HCT116 (cell line): ENCODE measurements around the gene XAF1. TPM values are rescaled to one million over a fixed set of nuclear protein-coding genes. Genes with fewer than 3 reads are reported as not detected.

ENCODE experiments used
- ATAC-seq: fragments of 200-7000 bp; cut with Tn5 transposase; 2 replicates; pipeline ENCODE4 v1.9.1; 2020; ENCODE audit warnings: mild to moderate bottlenecking, moderate library complexity
- BruUV-seq: library from RNA; stranded (reverse); fragments of 400-500 nt; replicated peaks from 2 replicates; lab custom pipeline; 2021; lab: Mats Ljungman, UMichigan
- CTCF ChIA-PET: fragments of 300-600 bp; sonication (Branson Sonifier 250); formaldehyde crosslinking; loops from one replicate; lab custom pipeline; 2021; ENCODE audit warnings: antibody characterized with exemption; lab: Charles Lee
- POLR2A ChIA-PET: fragments of 300-600, 350-600 bp; sonication (Branson Sonifier 250); formaldehyde crosslinking; loops from one replicate; lab custom pipeline; 2021; ENCODE audit warnings: antibody characterized with exemption; lab: Charles Lee
- RAD21 ChIA-PET, 2 experiments: fragments of 300-600 bp; sonication (Branson Sonifier 250); formaldehyde crosslinking; loops; one replicate each; lab custom pipeline; 2023; ENCODE audit warnings: low total read pairs in 2 of 2; ENCODE audit not compliant: uncharacterized antibody in 2 of 2, unreplicated experiment in 2 of 2, low non-redundant PET in 1 of 2; lab: Charles Lee
- DNase-seq: peaks from one replicate; pipeline ENCODE4 v3.0.0-alpha.2; 2010; ENCODE audit warnings: low read depth, low spot score
- H2AFZ ChIP-seq: fragments of 200-600 bp; shearing (Covaris generic), sonication (generic); 2 replicates; pipeline ENCODE4 v1.6.1; 2017; ENCODE audit warnings: low read depth, mixed run types, mixed read lengths, antibody characterized with exemption, low read length; ENCODE audit not compliant: poor library complexity, severe bottlenecking
- H3K27ac ChIP-seq: 2 replicates; pipeline ENCODE4 v1.5.1; 2012; ENCODE audit warnings: low read depth, low read length
- H3K27me3 ChIP-seq: fragments of 200-600 bp; sonication (generic); 2 replicates; pipeline ENCODE4 v1.6.1; 2016; ENCODE audit warnings: mixed run types, low read length, mixed read lengths; ENCODE audit not compliant: insufficient read depth
- H3K36me3 ChIP-seq, 2 experiments: fragments of 200-500 bp in 1 of 2; fragments of 200-600 bp in 1 of 2; sonication (Bioruptor generic) in 1 of 2; sonication (generic) in 1 of 2; 2 replicates each; pipeline versions ENCODE4 v1.5.1 to v1.6.1; 2014 to 2016; ENCODE audit warnings: low read length in 2 of 2, inconsistent platforms in 1 of 2, mixed read lengths in 1 of 2, mixed run types in 1 of 2; ENCODE audit not compliant: insufficient read depth in 2 of 2, control insufficient read depth in 1 of 2
- H3K4me1 ChIP-seq, 2 experiments: fragments of 200-600 bp in 1 of 2; sonication (generic) in 1 of 2; 2 replicates each; pipeline versions ENCODE4 v1.5.1 to v1.6.1; 2012 to 2017; ENCODE audit warnings: low read length in 2 of 2, inconsistent platforms in 1 of 2, mild to moderate bottlenecking in 1 of 2, mixed read lengths in 1 of 2, mixed run types in 1 of 2, moderate library complexity in 1 of 2; ENCODE audit not compliant: insufficient read depth in 2 of 2, control insufficient read depth in 1 of 2
- H3K4me2 ChIP-seq: fragments of 200-600 bp; sonication (generic); 2 replicates; pipeline ENCODE4 v1.6.1; 2017; ENCODE audit warnings: mixed run types, low read length, mixed read lengths
- H3K4me3 ChIP-seq, 2 experiments: fragments of 200-600 bp in 1 of 2; sonication (generic) in 1 of 2; replicated peaks in 1 of 2; 2 replicates each; pipeline ENCODE4 v1.5.1; 2011 to 2016; ENCODE audit warnings: low read length in 2 of 2, control low read depth in 1 of 2, low read depth in 1 of 2, mild to moderate bottlenecking in 1 of 2, mixed read lengths in 1 of 2, mixed run types in 1 of 2
- H3K79me2 ChIP-seq: fragments of 200-600 bp; sonication (generic); 2 replicates; pipeline ENCODE4 v1.6.1; 2017; ENCODE audit warnings: mild to moderate bottlenecking, mixed run types, low read length, moderate library complexity, mixed read lengths; ENCODE audit not compliant: insufficient read depth
- H3K9ac ChIP-seq: fragments of 200-600 bp; sonication (generic); 2 replicates; pipeline ENCODE4 v1.6.1; 2016; ENCODE audit warnings: low read length, mixed read lengths
- H3K9me2 ChIP-seq: fragments of 200-600 bp; sonication (generic), shearing (Covaris generic); 2 replicates; pipeline ENCODE4 v1.6.1; 2017; ENCODE audit warnings: mixed run types, mild to moderate bottlenecking, moderate library complexity; ENCODE audit not compliant: insufficient read depth
- H3K9me3 ChIP-seq, 2 experiments: fragments of 200-500 bp in 1 of 2; fragments of 200-600 bp in 1 of 2; sonication (Bioruptor generic) in 1 of 2; sonication (generic) in 1 of 2; 2 replicates each; pipeline ENCODE4 v1.6.1; 2014 to 2017; ENCODE audit warnings: low read length in 2 of 2, mixed read lengths in 2 of 2, inconsistent platforms in 1 of 2, low read depth in 1 of 2, mild to moderate bottlenecking in 1 of 2, mixed run types in 1 of 2, moderate library complexity in 1 of 2; ENCODE audit not compliant: control insufficient read depth in 1 of 2, insufficient read depth in 1 of 2
- H4K20me1 ChIP-seq: fragments of 200-600 bp; sonication (generic), shearing (Covaris generic); 2 replicates; pipeline ENCODE4 v1.6.1; 2017; ENCODE audit warnings: mixed run types, mild to moderate bottlenecking, moderate library complexity; ENCODE audit not compliant: insufficient read depth
- EGR1 ChIP-seq: IDR thresholded peaks from 2 replicates; pipeline ENCODE4 v1.6.1; 2012; ENCODE audit warnings: low read depth
- EZH2phosphoT487 ChIP-seq: fragments of 200-600 bp; IDR thresholded peaks from 2 replicates; pipeline ENCODE4 v1.6.1; 2018; ENCODE audit warnings: antibody characterized with exemption, borderline replicate concordance
- FOSL1 ChIP-seq: IDR thresholded peaks from 2 replicates; pipeline ENCODE4 v1.6.1; 2012; ENCODE audit warnings: low read depth
- JUND ChIP-seq: IDR thresholded peaks from 2 replicates; pipeline ENCODE4 v1.6.1; 2012
- POLR2A ChIP-seq: IDR thresholded peaks from 2 replicates; pipeline ENCODE4 v1.7.0; 2011; ENCODE audit warnings: borderline replicate concordance; ENCODE audit not compliant: insufficient read depth, insufficient read length; ENCODE audit errors: extremely low read depth
- RAD21 ChIP-seq: IDR thresholded peaks from 2 replicates; pipeline ENCODE4 v1.6.1; 2012; ENCODE audit warnings: low read depth, mild to moderate bottlenecking
- SIN3A ChIP-seq: IDR thresholded peaks from 2 replicates; pipeline ENCODE4 v1.6.1; 2012; ENCODE audit warnings: low read depth
- SRF ChIP-seq: IDR thresholded peaks from 2 replicates; pipeline ENCODE4 v1.6.1; 2012; ENCODE audit warnings: low read depth
- YY1 ChIP-seq: IDR thresholded peaks from 2 replicates; pipeline ENCODE4 v1.6.1; 2011; ENCODE audit warnings: low read length, low read depth, moderate library complexity, mild to moderate bottlenecking; ENCODE audit not compliant: insufficient replicate concordance; ENCODE audit errors: extremely low read depth
- ZNF274 ChIP-seq: fragments of 200-500 bp; sonication (Bioruptor generic); IDR thresholded peaks from 2 replicates; pipeline ENCODE4 v1.6.1; 2014; ENCODE audit warnings: mild to moderate bottlenecking, low read depth, low read length, inconsistent platforms
- intact Hi-C: fragments of 100-400 bp; cut with micrococcal nuclease; formaldehyde crosslinking; loops from 2 replicates; pipeline ENCODE4 v1.10.0; 2022
- total RNA-seq: library from RNA; stranded (reverse); gene quantifications from one replicate; pipeline ENCODE4 v1.2.1, GENCODE V29; 2021; ENCODE audit not compliant: unreplicated experiment
- TF ChIP-seq, protein P1 (sequence below): IDR thresholded peaks from 2 replicates; pipeline ENCODE4 v1.6.1; 2012
- TF ChIP-seq, protein P2 (sequence below): IDR thresholded peaks from 2 replicates; pipeline ENCODE4 v1.6.1; 2012
- TF ChIP-seq, protein P3 (sequence below): IDR thresholded peaks from 2 replicates; pipeline ENCODE4 v1.6.1; 2012; ENCODE audit warnings: low read depth
- TF ChIP-seq, protein P4 (sequence below), 3 experiments: fragments of 200-600 bp in 1 of 3; sonication (generic) in 1 of 3; IDR thresholded peaks in 2 of 3; conservative IDR thresholded peaks in 1 of 3; 2 replicates each; pipeline ENCODE4 v1.5.1; 2012 to 2017; ENCODE audit warnings: low read depth in 2 of 3, low read length in 2 of 3, antibody characterized with exemption in 1 of 3, borderline replicate concordance in 1 of 3, control low read depth in 1 of 3, mild to moderate bottlenecking in 1 of 3, mixed read lengths in 1 of 3, mixed run types in 1 of 3, moderate library complexity in 1 of 3; ENCODE audit not compliant: insufficient read depth in 1 of 3
- TF ChIP-seq, protein P5 (sequence below): IDR thresholded peaks from 2 replicates; pipeline ENCODE4 v1.6.1; 2011; ENCODE audit warnings: mild to moderate bottlenecking, low read length, moderate library complexity; ENCODE audit not compliant: insufficient replicate concordance; ENCODE audit errors: extremely low read depth

XAF1 gene
- total RNA-seq, 1 experiment from 2014 or later, result 0.25 TPM

DNA sequence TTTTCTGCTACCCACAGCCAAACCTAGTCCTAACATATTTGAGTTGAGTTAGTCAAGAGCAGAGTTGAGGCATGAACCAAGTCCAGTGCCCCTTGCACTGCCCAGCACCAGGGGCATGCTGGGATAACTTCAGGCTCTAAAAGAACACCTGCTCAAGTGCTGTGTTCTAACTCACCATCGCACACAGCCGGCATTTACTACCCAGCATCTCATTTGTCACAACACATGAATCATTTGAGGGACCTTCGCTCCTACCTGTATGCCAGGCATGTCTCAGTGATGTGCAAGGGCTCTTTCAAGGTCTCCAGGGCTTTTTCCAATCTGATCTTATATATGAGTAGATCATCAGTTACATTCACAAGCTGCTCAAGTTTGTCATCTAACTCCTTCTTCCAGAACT is 63.1 kb downstream of the XAF1 start:
- ChIA-PET RAD21 (no interaction called here), CTCF (no interaction called here), POLR2A (no interaction called here)
- DNase-seq, result no peak
- Histone ChIP-seq H3K4me2 (no peak overlapping the region), H3K9ac (no peak overlapping the region), H3K27me3 (peaks cover 7% of the 10 kb centered on the region; the same call in 1 of the 2 replicates), H3K9me3 (no peaks in the 10 kb centered on the region), H4K20me1 (no peaks in the 10 kb centered on the region), H3K27ac (no peak overlapping the region), H2AFZ (no peak overlapping the region), H3K9me2 (no peaks in the 10 kb centered on the region), H3K4me3 (no peak overlapping the region), H3K36me3 (no peaks in the 10 kb centered on the region), H3K4me1 (peaks cover 0 to 8% of the 10 kb centered on the region in 2 experiments; a peak in 2 of 4 replicates), H3K79me2 (no peaks in the 10 kb centered on the region)
- BruUV-seq, result no TSS peak
- ATAC-seq, result no peak
- TF ChIP-seq YY1, result no peak
- TF ChIP-seq, protein P1, sequence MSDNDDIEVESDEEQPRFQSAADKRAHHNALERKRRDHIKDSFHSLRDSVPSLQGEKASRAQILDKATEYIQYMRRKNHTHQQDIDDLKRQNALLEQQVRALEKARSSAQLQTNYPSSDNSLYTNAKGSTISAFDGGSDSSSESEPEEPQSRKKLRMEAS, result no peak
- TF ChIP-seq SIN3A, result no peak
- no peak for TF ChIP-seq RAD21
- TF ChIP-seq EGR1, result no peak
- no peak for TF ChIP-seq ZNF274
- TF ChIP-seq EZH2phosphoT487, result no peak
- no peak for TF ChIP-seq FOSL1
- no peak for TF ChIP-seq POLR2A
- TF ChIP-seq, protein P2, sequence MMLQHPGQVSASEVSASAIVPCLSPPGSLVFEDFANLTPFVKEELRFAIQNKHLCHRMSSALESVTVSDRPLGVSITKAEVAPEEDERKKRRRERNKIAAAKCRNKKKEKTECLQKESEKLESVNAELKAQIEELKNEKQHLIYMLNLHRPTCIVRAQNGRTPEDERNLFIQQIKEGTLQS, result no peak
- TF ChIP-seq SRF, result no peak
- TF ChIP-seq, protein P3, sequence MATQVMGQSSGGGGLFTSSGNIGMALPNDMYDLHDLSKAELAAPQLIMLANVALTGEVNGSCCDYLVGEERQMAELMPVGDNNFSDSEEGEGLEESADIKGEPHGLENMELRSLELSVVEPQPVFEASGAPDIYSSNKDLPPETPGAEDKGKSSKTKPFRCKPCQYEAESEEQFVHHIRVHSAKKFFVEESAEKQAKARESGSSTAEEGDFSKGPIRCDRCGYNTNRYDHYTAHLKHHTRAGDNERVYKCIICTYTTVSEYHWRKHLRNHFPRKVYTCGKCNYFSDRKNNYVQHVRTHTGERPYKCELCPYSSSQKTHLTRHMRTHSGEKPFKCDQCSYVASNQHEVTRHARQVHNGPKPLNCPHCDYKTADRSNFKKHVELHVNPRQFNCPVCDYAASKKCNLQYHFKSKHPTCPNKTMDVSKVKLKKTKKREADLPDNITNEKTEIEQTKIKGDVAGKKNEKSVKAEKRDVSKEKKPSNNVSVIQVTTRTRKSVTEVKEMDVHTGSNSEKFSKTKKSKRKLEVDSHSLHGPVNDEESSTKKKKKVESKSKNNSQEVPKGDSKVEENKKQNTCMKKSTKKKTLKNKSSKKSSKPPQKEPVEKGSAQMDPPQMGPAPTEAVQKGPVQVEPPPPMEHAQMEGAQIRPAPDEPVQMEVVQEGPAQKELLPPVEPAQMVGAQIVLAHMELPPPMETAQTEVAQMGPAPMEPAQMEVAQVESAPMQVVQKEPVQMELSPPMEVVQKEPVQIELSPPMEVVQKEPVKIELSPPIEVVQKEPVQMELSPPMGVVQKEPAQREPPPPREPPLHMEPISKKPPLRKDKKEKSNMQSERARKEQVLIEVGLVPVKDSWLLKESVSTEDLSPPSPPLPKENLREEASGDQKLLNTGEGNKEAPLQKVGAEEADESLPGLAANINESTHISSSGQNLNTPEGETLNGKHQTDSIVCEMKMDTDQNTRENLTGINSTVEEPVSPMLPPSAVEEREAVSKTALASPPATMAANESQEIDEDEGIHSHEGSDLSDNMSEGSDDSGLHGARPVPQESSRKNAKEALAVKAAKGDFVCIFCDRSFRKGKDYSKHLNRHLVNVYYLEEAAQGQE, result no peak
- TF ChIP-seq, protein P4, sequence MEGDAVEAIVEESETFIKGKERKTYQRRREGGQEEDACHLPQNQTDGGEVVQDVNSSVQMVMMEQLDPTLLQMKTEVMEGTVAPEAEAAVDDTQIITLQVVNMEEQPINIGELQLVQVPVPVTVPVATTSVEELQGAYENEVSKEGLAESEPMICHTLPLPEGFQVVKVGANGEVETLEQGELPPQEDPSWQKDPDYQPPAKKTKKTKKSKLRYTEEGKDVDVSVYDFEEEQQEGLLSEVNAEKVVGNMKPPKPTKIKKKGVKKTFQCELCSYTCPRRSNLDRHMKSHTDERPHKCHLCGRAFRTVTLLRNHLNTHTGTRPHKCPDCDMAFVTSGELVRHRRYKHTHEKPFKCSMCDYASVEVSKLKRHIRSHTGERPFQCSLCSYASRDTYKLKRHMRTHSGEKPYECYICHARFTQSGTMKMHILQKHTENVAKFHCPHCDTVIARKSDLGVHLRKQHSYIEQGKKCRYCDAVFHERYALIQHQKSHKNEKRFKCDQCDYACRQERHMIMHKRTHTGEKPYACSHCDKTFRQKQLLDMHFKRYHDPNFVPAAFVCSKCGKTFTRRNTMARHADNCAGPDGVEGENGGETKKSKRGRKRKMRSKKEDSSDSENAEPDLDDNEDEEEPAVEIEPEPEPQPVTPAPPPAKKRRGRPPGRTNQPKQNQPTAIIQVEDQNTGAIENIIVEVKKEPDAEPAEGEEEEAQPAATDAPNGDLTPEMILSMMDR (IDR thresholded peaks at IDR 0.05 in 2 of 3, conservative IDR thresholded peaks at IDR 0.05 in 1 of 3; ENCODE audit: borderline replicate concordance in 1 of 3, insufficient read depth in 1 of 3, low read depth in 2 of 3, low read length in 2 of 3), result no peak
- TF ChIP-seq JUND, result no peak
- TF ChIP-seq, protein P5, sequence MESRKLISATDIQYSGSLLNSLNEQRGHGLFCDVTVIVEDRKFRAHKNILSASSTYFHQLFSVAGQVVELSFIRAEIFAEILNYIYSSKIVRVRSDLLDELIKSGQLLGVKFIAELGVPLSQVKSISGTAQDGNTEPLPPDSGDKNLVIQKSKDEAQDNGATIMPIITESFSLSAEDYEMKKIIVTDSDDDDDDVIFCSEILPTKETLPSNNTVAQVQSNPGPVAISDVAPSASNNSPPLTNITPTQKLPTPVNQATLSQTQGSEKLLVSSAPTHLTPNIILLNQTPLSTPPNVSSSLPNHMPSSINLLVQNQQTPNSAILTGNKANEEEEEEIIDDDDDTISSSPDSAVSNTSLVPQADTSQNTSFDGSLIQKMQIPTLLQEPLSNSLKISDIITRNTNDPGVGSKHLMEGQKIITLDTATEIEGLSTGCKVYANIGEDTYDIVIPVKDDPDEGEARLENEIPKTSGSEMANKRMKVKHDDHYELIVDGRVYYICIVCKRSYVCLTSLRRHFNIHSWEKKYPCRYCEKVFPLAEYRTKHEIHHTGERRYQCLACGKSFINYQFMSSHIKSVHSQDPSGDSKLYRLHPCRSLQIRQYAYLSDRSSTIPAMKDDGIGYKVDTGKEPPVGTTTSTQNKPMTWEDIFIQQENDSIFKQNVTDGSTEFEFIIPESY, result no peak
- intact Hi-C loops, result no loop called here
